PFSK-1 (cell line): ENCODE measurements around the gene TMEM254.

ENCODE experiments used
- FOXP2 ChIP-seq: optimal IDR thresholded peaks from 2 replicates; pipeline ENCODE3; 2011; ENCODE audit warnings: borderline replicate concordance, control low read depth, inconsistent platforms; ENCODE audit not compliant: insufficient read depth; ENCODE audit errors: extremely low read length, extremely low read depth
- POLR2AphosphoS5 ChIP-seq: IDR thresholded peaks from 2 replicates; pipeline ENCODE4 v1.6.1; 2012; ENCODE audit warnings: low read depth, mild to moderate bottlenecking, control low read depth, low read length, moderate library complexity
- REST ChIP-seq, 2 experiments: IDR thresholded peaks; 2 replicates each; pipeline versions ENCODE4 v1.6.1 to v1.8.0; 2011 to 2012; ENCODE audit warnings: low read depth in 2 of 2, low read length in 2 of 2, control low read depth in 1 of 2, inconsistent platforms in 1 of 2, mild to moderate bottlenecking in 1 of 2, moderate library complexity in 1 of 2; ENCODE audit not compliant: insufficient read depth in 1 of 2
- SIN3A ChIP-seq: IDR thresholded peaks from 2 replicates; pipeline ENCODE4 v1.6.1; 2012; ENCODE audit warnings: mild to moderate bottlenecking, low read length, moderate library complexity, borderline replicate concordance; ENCODE audit not compliant: insufficient read depth
- TAF1 ChIP-seq: IDR thresholded peaks from 2 replicates; pipeline ENCODE4 v1.6.1; 2012; ENCODE audit warnings: low read length, control low read depth, borderline replicate concordance; ENCODE audit not compliant: insufficient read depth

The TMEM254 gene

DNA sequence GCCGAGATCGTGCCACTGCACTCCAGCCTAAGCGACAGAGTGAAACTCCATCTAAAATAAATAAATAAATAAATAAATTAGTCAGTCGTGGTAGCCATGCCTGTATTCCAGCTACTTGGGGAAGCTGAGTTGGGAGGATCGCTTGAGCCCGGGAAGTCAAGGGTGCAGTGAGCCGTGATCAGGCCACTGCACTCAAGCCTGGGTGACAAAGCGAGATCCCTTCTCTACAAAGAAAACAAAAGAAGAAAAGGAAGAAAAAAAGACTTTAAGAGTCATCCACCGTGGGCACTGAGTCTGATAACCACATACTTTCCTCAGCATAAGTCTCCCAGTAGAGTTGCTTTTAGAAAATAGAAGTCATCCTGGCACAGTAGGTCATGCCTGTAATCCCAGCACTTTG, 2.6 kb downstream of the TMEM254 start:
- TF ChIP-seq REST (IDR thresholded peaks at IDR 0.05; ENCODE audit: insufficient read depth in 1 of 2, low read depth in 2 of 2, low read length in 2 of 2), result no peak
- no peak for TF ChIP-seq POLR2AphosphoS5
- TF ChIP-seq TAF1, result no peak
- TF ChIP-seq SIN3A, result no peak
- no peak for TF ChIP-seq FOXP2

GRCh38 chr10:80081801-80082750, 3.6 kb downstream of the TMEM254 start:
- TF ChIP-seq POLR2AphosphoS5 (no peak), TAF1 (no peak), SIN3A (no peak), FOXP2 (no peak), REST (IDR thresholded peaks at IDR 0.05; ENCODE audit: insufficient read depth in 1 of 2, low read depth in 2 of 2, low read length in 2 of 2) (no peak)

DNA sequence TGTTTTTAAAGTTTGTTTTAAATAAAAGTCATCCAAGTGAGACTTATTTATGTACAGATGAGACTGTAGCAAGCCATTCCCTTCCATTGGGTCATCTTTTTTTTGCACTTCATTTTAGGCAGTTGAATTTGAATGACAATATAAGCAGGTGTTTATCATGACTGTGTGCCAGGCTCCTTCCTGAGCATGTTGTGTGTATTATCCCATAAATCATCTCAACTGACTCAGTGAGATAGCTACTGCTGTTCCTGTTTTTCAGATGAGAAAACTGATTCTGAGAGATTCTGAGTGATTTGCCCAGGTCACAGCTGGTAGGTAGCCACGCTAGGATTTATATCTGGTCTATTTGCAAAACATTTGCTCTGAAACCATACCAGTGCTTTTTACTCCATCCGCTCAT, 11.7 kb downstream of the TMEM254 start:
- TF ChIP-seq SIN3A (no peak), POLR2AphosphoS5 (no peak), FOXP2 (no peak), TAF1 (no peak), REST (IDR thresholded peaks at IDR 0.05; ENCODE audit: insufficient read depth in 1 of 2, low read depth in 2 of 2, low read length in 2 of 2) (no peak)

- TF ChIP-seq REST (IDR thresholded peaks at IDR 0.05; ENCODE audit: insufficient read depth in 1 of 2, low read depth in 2 of 2, low read length in 2 of 2) (no peak), SIN3A (no peak), POLR2AphosphoS5 (no peak), TAF1 (no peak), FOXP2 (no peak)
These were observed 15.8 kb downstream of the TMEM254 start for GRCh38 chr10:80094231-80094630.

- TF ChIP-seq REST (IDR thresholded peaks at IDR 0.05; ENCODE audit: insufficient read depth in 1 of 2, low read depth in 2 of 2, low read length in 2 of 2) (no peak), TAF1 (no peak), POLR2AphosphoS5 (no peak), SIN3A (no peak), FOXP2 (no peak)
These were observed 21.7 kb downstream of the TMEM254 start for GRCh38 chr10:80100116-80100515.
